Astrocyte (in vitro differentiated cells and primary cell): ENCODE measurements around the gene XRCC5. TPM values are rescaled to one million over a fixed set of nuclear protein-coding genes. Genes with fewer than 3 reads are reported as not detected.

Experiments
- DNase-seq: peaks from one replicate; pipeline ENCODE4 v3.0.0-alpha.2; 2010; ENCODE audit warnings: low read depth
- FAIRE-seq: peaks from 2 replicates; lab custom pipeline; 2011; peaks lifted over from hg19 to GRCh38; lab: Jason Lieb, UNC
- H2AFZ ChIP-seq: 2 replicates; pipeline ENCODE4 v1.6.0; 2012; ENCODE audit warnings: low read depth, low read length, inconsistent platforms
- H3K27ac ChIP-seq: 2 replicates; pipeline ENCODE4 v1.5.1; 2011; ENCODE audit warnings: low read depth, low read length, inconsistent platforms
- H3K27me3 ChIP-seq: 2 replicates; pipeline ENCODE4 v1.6.0; 2011; ENCODE audit warnings: low read length, inconsistent platforms; ENCODE audit not compliant: insufficient read depth
- H3K36me3 ChIP-seq: 2 replicates; pipeline ENCODE4 v1.5.1; 2011; ENCODE audit warnings: low read length, inconsistent platforms; ENCODE audit not compliant: insufficient read depth
- H3K4me1 ChIP-seq: 2 replicates; pipeline ENCODE4 v1.5.1; 2011; ENCODE audit warnings: low read length, inconsistent platforms; ENCODE audit not compliant: insufficient read depth
- H3K4me2 ChIP-seq: 2 replicates; pipeline ENCODE4 v1.6.0; 2012; ENCODE audit warnings: low read length, inconsistent platforms
- H3K4me3 ChIP-seq: 2 replicates; pipeline ENCODE4 v1.5.1; 2011; ENCODE audit warnings: low read depth, mild to moderate bottlenecking, low read length, inconsistent platforms; ENCODE audit not compliant: insufficient read depth
- H3K79me2 ChIP-seq: 2 replicates; pipeline ENCODE4 v1.6.0; 2012; ENCODE audit warnings: mild to moderate bottlenecking, low read length, inconsistent platforms; ENCODE audit not compliant: insufficient read depth
- H3K9ac ChIP-seq: 2 replicates; pipeline ENCODE4 v1.6.0; 2012; ENCODE audit warnings: mild to moderate bottlenecking, low read length, inconsistent platforms
- H3K9me3 ChIP-seq: 2 replicates; pipeline ENCODE4 v1.5.1; 2012; ENCODE audit warnings: low read depth, mild to moderate bottlenecking, low read length, inconsistent platforms; ENCODE audit not compliant: insufficient read depth
- H4K20me1 ChIP-seq: 2 replicates; pipeline ENCODE4 v1.6.0; 2012; ENCODE audit warnings: low read length, inconsistent platforms; ENCODE audit not compliant: insufficient read depth
- H3K27ac Mint-ChIP-seq: one replicate; pipeline ENCODE4 v1.8.0; 2021; ENCODE audit warnings: mild to moderate bottlenecking, mixed read lengths; ENCODE audit not compliant: unreplicated experiment
- H3K27me3 Mint-ChIP-seq: one replicate; pipeline ENCODE4 v1.8.0; 2021; ENCODE audit warnings: low read depth, mixed read lengths; ENCODE audit not compliant: unreplicated experiment
- H3K36me3 Mint-ChIP-seq: one replicate; pipeline ENCODE4 v1.8.0; 2021; ENCODE audit warnings: low read depth, mixed read lengths; ENCODE audit not compliant: unreplicated experiment
- H3K4me1 Mint-ChIP-seq: one replicate; pipeline ENCODE4 v1.8.0; 2021; ENCODE audit warnings: low read depth, mixed read lengths; ENCODE audit not compliant: unreplicated experiment
- H3K4me3 Mint-ChIP-seq: one replicate; pipeline ENCODE4 v1.8.0; 2021; ENCODE audit warnings: mild to moderate bottlenecking, moderate library complexity, mixed read lengths; ENCODE audit not compliant: unreplicated experiment
- H3K9me3 Mint-ChIP-seq: one replicate; pipeline ENCODE4 v1.8.0; 2021; ENCODE audit warnings: mild to moderate bottlenecking, mixed read lengths; ENCODE audit not compliant: unreplicated experiment
- CTCF ChIP-seq: IDR thresholded peaks from 2 replicates; pipeline ENCODE4 v1.5.1; 2011; ENCODE audit warnings: low read depth, mild to moderate bottlenecking, inconsistent platforms, low read length, moderate library complexity; ENCODE audit not compliant: insufficient read depth
- EZH2 ChIP-seq: IDR thresholded peaks from 2 replicates; pipeline ENCODE4 v1.6.1; 2012; ENCODE audit warnings: mild to moderate bottlenecking, low read length, inconsistent platforms; ENCODE audit not compliant: insufficient read depth
- total RNA-seq: library from RNA; stranded (reverse); gene quantifications from 2 replicates; pipeline ENCODE4 v1.2.1, GENCODE V29; 2021

XRCC5 gene
- total RNA-seq, 1 donor from 2014 or later = 249 TPM

GRCh38 chr2:216232721-216233120 is 123.6 kb downstream of the XRCC5 start:
- no peak for FAIRE-seq
- Mint-ChIP-seq H3K36me3 (peaks cover 26% of the 10 kb centered on the region), H3K4me3 (no peak overlapping the region), H3K27ac (no peak overlapping the region), H3K4me1 (no peaks in the 10 kb centered on the region), H3K27me3 (no peaks in the 10 kb centered on the region), H3K9me3 (peaks cover 18% of the 10 kb centered on the region)
- Histone ChIP-seq H3K9ac (no peak overlapping the region), H3K4me3 (no peak overlapping the region), H3K79me2 (no peaks in the 10 kb centered on the region), H4K20me1 (no peaks in the 10 kb centered on the region), H3K4me2 (no peak overlapping the region), H3K27ac (no peak overlapping the region), H2AFZ (no peak overlapping the region), H3K4me1 (no peaks in the 10 kb centered on the region), H3K36me3 (no peaks in the 10 kb centered on the region), H3K27me3 (no peaks in the 10 kb centered on the region), H3K9me3 (peaks cover 3% of the 10 kb centered on the region)
- no peak for DNase-seq
- TF ChIP-seq EZH2 (no peak), CTCF (no peak)

- no peak overlapping the region for H3K4me3 ChIP-seq
- H4K20me1 ChIP-seq = no peaks in the 10 kb centered on the region
- no peaks in the 10 kb centered on the region for H3K36me3 ChIP-seq
- Mint-ChIP-seq H3K4me1 (no peaks in the 10 kb centered on the region), H3K9me3 (peaks cover 18% of the 10 kb centered on the region), H3K27me3 (no peaks in the 10 kb centered on the region), H3K36me3 (peaks cover 26% of the 10 kb centered on the region), H3K27ac (no peak overlapping the region), H3K4me3 (no peak overlapping the region)
- no peaks in the 10 kb centered on the region for H3K27me3 ChIP-seq
- no peak overlapping the region for H3K27ac ChIP-seq
- H3K79me2 ChIP-seq = no peaks in the 10 kb centered on the region
- no peak overlapping the region for H3K9ac ChIP-seq
- no peaks in the 10 kb centered on the region for H3K4me1 ChIP-seq
- DNase-seq (no peak), FAIRE-seq (no peak)
- peaks cover 3% of the 10 kb centered on the region for H3K9me3 ChIP-seq
- H3K4me2 ChIP-seq = no peak overlapping the region
- TF ChIP-seq CTCF = no peak
- no peak for TF ChIP-seq EZH2
- H2AFZ ChIP-seq = no peak overlapping the region
Observed at GRCh38 chr2:216233281-216233995, 124.3 kb downstream of the XRCC5 start.

DNA sequence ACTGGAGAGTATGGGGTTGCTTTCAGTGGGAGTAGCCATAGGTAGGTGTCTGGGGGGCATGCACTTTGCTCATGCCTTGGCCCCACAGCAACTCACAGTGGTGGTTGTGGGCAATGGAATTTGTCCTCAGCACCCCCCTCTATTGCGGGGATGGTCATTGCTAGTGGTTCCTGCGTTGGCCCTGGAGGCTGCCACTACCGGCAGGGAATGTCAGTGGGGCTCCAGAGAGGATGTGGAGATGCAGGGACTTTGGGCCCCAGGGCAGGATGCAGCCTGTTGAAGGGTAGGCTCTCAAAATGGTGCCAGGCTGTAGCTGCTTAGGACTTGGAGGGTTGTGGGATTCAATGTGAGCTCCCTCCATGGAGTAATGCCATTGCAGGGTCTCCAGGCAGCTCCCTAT is 125.0 kb downstream of the XRCC5 start:
- peaks cover 18% of the 10 kb centered on the region for H3K9me3 Mint-ChIP-seq
- H3K4me1 Mint-ChIP-seq = no peaks in the 10 kb centered on the region
- FAIRE-seq = no peak
- Histone ChIP-seq H2AFZ (no peak overlapping the region), H3K4me3 (no peak overlapping the region), H3K4me2 (no peak overlapping the region), H3K9me3 (peaks cover 3% of the 10 kb centered on the region), H3K27me3 (no peaks in the 10 kb centered on the region), H4K20me1 (no peaks in the 10 kb centered on the region), H3K36me3 (no peaks in the 10 kb centered on the region), H3K79me2 (no peaks in the 10 kb centered on the region), H3K27ac (no peak overlapping the region), H3K9ac (no peak overlapping the region), H3K4me1 (no peaks in the 10 kb centered on the region)
- no peak overlapping the region for H3K4me3 Mint-ChIP-seq
- no peak overlapping the region for H3K27ac Mint-ChIP-seq
- H3K27me3 Mint-ChIP-seq = no peaks in the 10 kb centered on the region
- H3K36me3 Mint-ChIP-seq = peaks cover 26% of the 10 kb centered on the region
- no peak for DNase-seq
- TF ChIP-seq CTCF = no peak
- no peak for TF ChIP-seq EZH2
